HCT116 (cell line): Measurements from ENCODE around the gene PYDC1. TPM values are rescaled to one million over a fixed set of nuclear protein-coding genes. Genes with fewer than 3 reads are reported as not detected.

Experiments
- ATAC-seq: fragments of 200-7000 bp; cut with Tn5 transposase; 2 replicates; pipeline ENCODE4 v1.9.1; 2020; ENCODE audit warnings: mild to moderate bottlenecking, moderate library complexity
- BruUV-seq: library from RNA; stranded (reverse); fragments of 400-500 nt; replicated peaks from 2 replicates; lab custom pipeline; 2021; lab: Mats Ljungman, UMichigan
- CTCF ChIA-PET: fragments of 300-600 bp; sonication (Branson Sonifier 250); formaldehyde crosslinking; loops from one replicate; lab custom pipeline; 2021; ENCODE audit warnings: antibody characterized with exemption; lab: Charles Lee
- POLR2A ChIA-PET: fragments of 300-600, 350-600 bp; sonication (Branson Sonifier 250); formaldehyde crosslinking; loops from one replicate; lab custom pipeline; 2021; ENCODE audit warnings: antibody characterized with exemption; lab: Charles Lee
- RAD21 ChIA-PET, 2 experiments: fragments of 300-600 bp; sonication (Branson Sonifier 250); formaldehyde crosslinking; loops; one replicate each; lab custom pipeline; 2023; ENCODE audit warnings: low total read pairs in 2 of 2; ENCODE audit not compliant: uncharacterized antibody in 2 of 2, unreplicated experiment in 2 of 2, low non-redundant PET in 1 of 2; lab: Charles Lee
- DNase-seq: peaks from one replicate; pipeline ENCODE4 v3.0.0-alpha.2; 2010; ENCODE audit warnings: low read depth, low spot score
- H2AFZ ChIP-seq: fragments of 200-600 bp; shearing (Covaris generic), sonication (generic); 2 replicates; pipeline ENCODE4 v1.6.1; 2017; ENCODE audit warnings: low read depth, mixed run types, mixed read lengths, antibody characterized with exemption, low read length; ENCODE audit not compliant: poor library complexity, severe bottlenecking
- H3K27ac ChIP-seq: 2 replicates; pipeline ENCODE4 v1.5.1; 2012; ENCODE audit warnings: low read depth, low read length
- H3K27me3 ChIP-seq: fragments of 200-600 bp; sonication (generic); 2 replicates; pipeline ENCODE4 v1.6.1; 2016; ENCODE audit warnings: mixed run types, low read length, mixed read lengths; ENCODE audit not compliant: insufficient read depth
- H3K36me3 ChIP-seq, 2 experiments: fragments of 200-500 bp in 1 of 2; fragments of 200-600 bp in 1 of 2; sonication (Bioruptor generic) in 1 of 2; sonication (generic) in 1 of 2; 2 replicates each; pipeline versions ENCODE4 v1.5.1 to v1.6.1; 2014 to 2016; ENCODE audit warnings: low read length in 2 of 2, inconsistent platforms in 1 of 2, mixed read lengths in 1 of 2, mixed run types in 1 of 2; ENCODE audit not compliant: insufficient read depth in 2 of 2, control insufficient read depth in 1 of 2
- H3K4me1 ChIP-seq, 2 experiments: fragments of 200-600 bp in 1 of 2; sonication (generic) in 1 of 2; 2 replicates each; pipeline versions ENCODE4 v1.5.1 to v1.6.1; 2012 to 2017; ENCODE audit warnings: low read length in 2 of 2, inconsistent platforms in 1 of 2, mild to moderate bottlenecking in 1 of 2, mixed read lengths in 1 of 2, mixed run types in 1 of 2, moderate library complexity in 1 of 2; ENCODE audit not compliant: insufficient read depth in 2 of 2, control insufficient read depth in 1 of 2
- H3K4me2 ChIP-seq: fragments of 200-600 bp; sonication (generic); 2 replicates; pipeline ENCODE4 v1.6.1; 2017; ENCODE audit warnings: mixed run types, low read length, mixed read lengths
- H3K4me3 ChIP-seq, 2 experiments: fragments of 200-600 bp in 1 of 2; sonication (generic) in 1 of 2; replicated peaks in 1 of 2; 2 replicates each; pipeline ENCODE4 v1.5.1; 2011 to 2016; ENCODE audit warnings: low read length in 2 of 2, control low read depth in 1 of 2, low read depth in 1 of 2, mild to moderate bottlenecking in 1 of 2, mixed read lengths in 1 of 2, mixed run types in 1 of 2
- H3K79me2 ChIP-seq: fragments of 200-600 bp; sonication (generic); 2 replicates; pipeline ENCODE4 v1.6.1; 2017; ENCODE audit warnings: mild to moderate bottlenecking, mixed run types, low read length, moderate library complexity, mixed read lengths; ENCODE audit not compliant: insufficient read depth
- H3K9ac ChIP-seq: fragments of 200-600 bp; sonication (generic); 2 replicates; pipeline ENCODE4 v1.6.1; 2016; ENCODE audit warnings: low read length, mixed read lengths
- H3K9me2 ChIP-seq: fragments of 200-600 bp; sonication (generic), shearing (Covaris generic); 2 replicates; pipeline ENCODE4 v1.6.1; 2017; ENCODE audit warnings: mixed run types, mild to moderate bottlenecking, moderate library complexity; ENCODE audit not compliant: insufficient read depth
- H3K9me3 ChIP-seq, 2 experiments: fragments of 200-500 bp in 1 of 2; fragments of 200-600 bp in 1 of 2; sonication (Bioruptor generic) in 1 of 2; sonication (generic) in 1 of 2; 2 replicates each; pipeline ENCODE4 v1.6.1; 2014 to 2017; ENCODE audit warnings: low read length in 2 of 2, mixed read lengths in 2 of 2, inconsistent platforms in 1 of 2, low read depth in 1 of 2, mild to moderate bottlenecking in 1 of 2, mixed run types in 1 of 2, moderate library complexity in 1 of 2; ENCODE audit not compliant: control insufficient read depth in 1 of 2, insufficient read depth in 1 of 2
- H4K20me1 ChIP-seq: fragments of 200-600 bp; sonication (generic), shearing (Covaris generic); 2 replicates; pipeline ENCODE4 v1.6.1; 2017; ENCODE audit warnings: mixed run types, mild to moderate bottlenecking, moderate library complexity; ENCODE audit not compliant: insufficient read depth
- EZH2 ChIP-seq: fragments of 200-600 bp; sonication (generic); IDR thresholded peaks from 2 replicates; pipeline ENCODE4 v1.6.1; 2017; ENCODE audit warnings: antibody characterized with exemption, mixed run types
- FOSL1 ChIP-seq: IDR thresholded peaks from 2 replicates; pipeline ENCODE4 v1.6.1; 2012; ENCODE audit warnings: low read depth
- SP1 ChIP-seq: IDR thresholded peaks from 2 replicates; pipeline ENCODE4 v1.6.1; 2012; ENCODE audit warnings: low read depth
- SRF ChIP-seq: IDR thresholded peaks from 2 replicates; pipeline ENCODE4 v1.6.1; 2012; ENCODE audit warnings: low read depth
- TCF7L2 ChIP-seq: IDR thresholded peaks from 2 replicates; pipeline ENCODE4 v1.7.0; 2011; ENCODE audit warnings: borderline replicate concordance, inconsistent platforms; ENCODE audit not compliant: insufficient read depth, insufficient read length; ENCODE audit errors: extremely low read depth
- ZBTB33 ChIP-seq: IDR thresholded peaks from 2 replicates; pipeline ENCODE4 v1.6.1; 2011; ENCODE audit warnings: mild to moderate bottlenecking, low read length, moderate library complexity; ENCODE audit not compliant: insufficient replicate concordance; ENCODE audit errors: extremely low read depth
- intact Hi-C: fragments of 100-400 bp; cut with micrococcal nuclease; formaldehyde crosslinking; loops from 2 replicates; pipeline ENCODE4 v1.10.0; 2022
- total RNA-seq: library from RNA; stranded (reverse); gene quantifications from one replicate; pipeline ENCODE4 v1.2.1, GENCODE V29; 2021; ENCODE audit not compliant: unreplicated experiment

PYDC1 gene
- total RNA-seq, 1 experiment from 2014 or later, result not detected

- CTCF ChIA-PET, result no interaction called here
- intact Hi-C loops, result no loop called here
- Histone ChIP-seq H3K9ac (no peak overlapping the region), H3K9me3 (no peaks in the 10 kb centered on the region), H4K20me1 (no peaks in the 10 kb centered on the region), H3K4me3 (no peak overlapping the region), H3K27ac (no peak overlapping the region), H2AFZ (no peak overlapping the region), H3K27me3 (no peaks in the 10 kb centered on the region), H3K4me2 (no peak overlapping the region), H3K36me3 (no peaks in the 10 kb centered on the region), H3K4me1 (no peaks in the 10 kb centered on the region), H3K9me2 (no peaks in the 10 kb centered on the region), H3K79me2 (no peaks in the 10 kb centered on the region)
- POLR2A ChIA-PET, result no interaction called here
- BruUV-seq, result no TSS peak
- TF ChIP-seq SP1 (no peak), SRF (no peak), ZBTB33 (no peak), FOSL1 (no peak), EZH2 (no peak), TCF7L2 (no peak)
- RAD21 ChIA-PET, result no interaction called here
- no peak for DNase-seq
- ATAC-seq, result no peak
Measured at GRCh38 chr16:31225193-31225592, 8.3 kb upstream of the PYDC1 start.
